COLO668 (cell line): ENCODE results near the gene DGAT2.

Experiments
- DNase-seq: peaks from one replicate; lab custom pipeline; 2025; ENCODE audit not compliant: unreplicated experiment; lab: John Stamatoyannopoulos, UW

Gene DGAT2

GRCh38 chr11:75823415-75823814 lies 54.8 kb downstream of the DGAT2 start:
- DNase-seq: no peak

DNA sequence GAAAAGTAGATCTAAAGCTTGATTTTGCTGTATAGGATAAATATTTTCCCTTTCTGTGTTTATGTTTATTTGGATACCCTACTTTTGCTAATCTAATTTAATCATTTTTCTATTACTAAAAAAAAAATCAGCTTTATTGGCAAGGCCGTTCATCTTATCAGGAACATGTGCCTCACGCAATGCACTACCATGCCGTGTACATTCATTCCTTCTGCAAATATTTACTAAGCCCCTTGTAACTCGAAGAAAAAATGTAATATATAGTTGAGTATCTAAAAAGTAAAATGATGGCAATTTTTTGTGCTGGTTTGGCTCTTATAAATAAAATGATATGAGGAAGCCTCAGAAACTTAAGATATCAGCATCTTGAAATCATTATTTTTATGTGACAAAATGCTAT lies 55.4 kb downstream of the DGAT2 start:
- DNase-seq: no peak

DNA sequence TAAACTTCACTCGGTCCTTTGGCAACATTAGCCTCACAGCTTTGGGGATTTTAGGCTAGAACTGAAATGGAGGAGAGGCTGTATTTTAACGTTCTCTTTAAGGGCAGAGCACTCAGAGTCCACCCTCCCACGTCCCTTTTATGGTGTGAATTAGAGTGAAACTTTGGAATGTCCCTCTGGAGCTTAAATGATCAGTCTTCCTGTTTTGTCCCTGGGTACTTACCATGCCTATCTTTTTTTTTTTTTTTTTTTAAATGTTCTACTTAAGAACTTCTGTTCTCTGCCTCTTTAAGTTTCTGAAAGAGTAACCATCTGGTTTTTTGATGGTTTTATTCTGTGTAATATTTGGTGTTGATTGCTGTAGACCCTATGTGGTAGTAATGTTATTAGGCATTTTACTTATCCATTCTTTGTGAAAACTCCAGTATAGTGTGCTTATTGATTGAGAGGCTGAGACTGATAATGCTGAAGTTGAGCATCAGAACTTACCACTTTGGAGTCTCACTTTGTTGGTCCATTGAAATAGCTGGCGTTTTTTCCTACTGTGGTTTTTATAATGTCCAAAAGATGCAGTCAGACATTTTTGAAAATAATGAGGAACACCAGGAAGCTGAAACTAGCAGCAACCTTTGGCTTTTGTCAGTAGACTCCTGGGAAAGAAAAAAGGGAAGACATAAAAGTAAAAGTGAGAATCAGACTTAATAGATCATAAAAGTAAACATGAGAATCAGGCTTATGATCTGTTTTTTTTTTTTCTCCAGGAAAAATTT lies 58.1 kb downstream of the DGAT2 start:
- DNase-seq: no peak

DNA sequence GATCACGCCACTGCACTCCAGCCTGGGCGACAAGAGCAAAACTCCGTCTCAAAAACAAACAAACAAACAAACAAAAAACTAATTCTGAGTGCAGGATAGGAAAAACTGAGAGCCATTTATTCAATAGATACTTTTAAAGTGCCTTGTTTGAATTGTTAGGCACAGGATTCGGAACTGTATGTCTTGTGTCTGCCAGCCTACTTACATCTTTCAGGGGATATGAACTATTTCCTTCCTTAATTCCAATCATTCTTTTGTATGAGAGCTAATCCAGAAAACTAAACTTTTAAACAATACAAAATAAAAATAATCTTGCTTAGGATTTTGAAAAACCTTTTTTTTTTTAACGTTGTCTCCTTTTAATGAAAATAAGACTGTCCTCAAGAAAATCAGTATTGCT lies 59.0 kb downstream of the DGAT2 start:
- DNase-seq: no peak

DNA sequence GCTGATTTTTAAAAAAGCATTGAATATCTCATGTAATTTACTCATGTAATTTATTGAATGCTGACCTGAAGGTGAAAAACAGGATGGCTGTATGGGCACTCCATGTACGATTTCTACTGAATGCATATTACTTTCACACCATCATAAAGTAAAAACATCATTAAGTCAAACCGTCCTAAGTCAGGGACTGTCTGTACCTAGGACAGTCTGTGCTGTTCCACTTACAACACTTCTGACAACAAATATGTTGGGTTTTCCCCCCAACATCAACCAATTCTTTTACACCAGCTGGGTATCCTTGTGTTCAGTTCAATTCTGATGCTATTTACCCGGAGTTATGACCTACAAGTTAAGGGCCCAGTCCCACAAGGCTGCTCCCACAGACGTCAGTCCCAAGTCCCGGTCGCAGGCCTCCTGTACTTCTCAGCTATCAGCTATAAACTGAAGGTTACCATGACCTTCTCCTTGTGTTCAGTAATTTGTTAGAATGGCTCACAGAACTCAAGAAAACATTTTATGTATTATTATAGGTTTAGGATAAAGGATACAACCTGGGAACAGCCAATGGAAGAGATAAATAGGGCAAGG lies 63.4 kb downstream of the DGAT2 start:
- no peak for DNase-seq

DNA sequence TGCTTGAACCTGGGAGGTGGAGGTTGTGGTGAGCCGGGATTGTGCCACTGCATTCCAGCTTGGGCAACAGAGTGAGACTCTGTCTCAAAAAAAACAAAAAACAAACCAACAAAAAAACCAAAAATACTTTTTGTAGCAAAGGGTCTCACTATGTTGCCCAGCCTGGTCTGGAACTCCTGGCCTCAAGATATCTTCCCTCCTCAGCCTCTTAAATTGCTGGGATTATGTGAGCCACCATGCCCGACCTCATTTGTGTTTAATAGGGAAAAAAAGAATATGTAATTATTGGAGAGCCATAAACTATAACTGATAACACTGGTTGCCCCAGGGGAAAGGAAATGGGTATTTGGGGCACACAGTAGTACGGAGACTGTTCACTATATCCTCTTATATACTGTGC lies 66.2 kb downstream of the DGAT2 start:
- DNase-seq: no peak

GRCh38 chr11:75836417-75836816 lies 67.8 kb downstream of the DGAT2 start:
- no peak for DNase-seq

DNA sequence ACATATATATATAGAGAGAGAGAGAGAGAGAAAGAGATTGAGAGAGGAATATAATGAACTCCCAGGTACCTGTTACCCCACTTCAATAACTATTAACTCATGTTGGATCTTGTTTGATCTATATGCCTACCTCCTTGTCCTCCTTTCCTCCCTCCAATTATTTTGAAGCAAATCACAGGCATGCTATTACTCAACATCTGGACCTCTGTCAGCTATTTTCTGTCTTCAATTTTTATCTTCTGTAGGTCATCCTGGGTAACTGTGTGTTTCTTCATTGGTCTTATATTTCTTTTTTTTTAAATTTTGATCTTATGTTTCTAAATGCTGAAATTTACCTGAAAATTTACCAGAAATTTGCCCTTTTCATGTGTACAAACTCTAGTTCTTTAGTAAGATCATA lies 71.3 kb downstream of the DGAT2 start:
- DNase-seq: no peak

GRCh38 chr11:75840522-75840921 lies 71.9 kb downstream of the DGAT2 start:
- no peak for DNase-seq

DNA sequence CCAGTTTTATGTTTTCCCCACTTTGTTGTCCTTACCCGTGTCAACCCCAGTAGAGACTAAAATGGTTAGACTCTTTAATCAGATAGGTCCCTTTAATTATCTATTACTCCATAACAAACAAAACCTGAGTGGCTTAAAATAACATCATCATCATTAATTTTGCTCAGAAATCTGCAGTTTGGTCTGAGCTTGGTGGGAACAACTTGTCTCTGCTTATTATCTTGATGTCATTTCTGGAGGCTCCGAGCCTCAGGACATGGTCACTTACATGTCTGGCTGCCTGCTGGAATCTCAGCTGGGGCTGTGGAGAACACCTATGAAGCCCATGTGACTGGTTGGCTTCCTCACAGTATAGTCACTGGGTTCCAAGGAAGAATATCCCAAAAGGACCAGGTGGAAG lies 73.2 kb downstream of the DGAT2 start:
- DNase-seq: no peak

DNA sequence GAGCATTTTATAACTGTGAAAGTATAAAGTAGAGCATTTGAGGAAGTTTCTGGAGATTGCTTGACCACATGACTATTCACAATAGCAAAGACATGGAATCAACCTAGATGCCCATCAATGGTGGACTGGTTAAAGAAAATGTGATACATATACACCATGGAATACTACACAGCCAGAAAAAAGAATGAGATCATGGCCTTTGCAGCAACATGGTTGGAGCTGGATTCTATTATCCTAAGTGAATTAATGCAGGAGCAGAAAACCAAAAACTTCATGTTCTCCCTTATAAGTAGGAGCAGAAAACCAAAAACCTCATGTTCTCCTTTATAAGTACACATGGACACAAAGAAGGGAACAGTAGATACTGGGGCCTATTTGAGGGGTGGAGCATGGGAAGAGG lies 76.7 kb downstream of the DGAT2 start:
- no peak for DNase-seq

- DNase-seq: no peak
Measured at GRCh38 chr11:75849894-75850293, 81.3 kb downstream of the DGAT2 start.

DNA sequence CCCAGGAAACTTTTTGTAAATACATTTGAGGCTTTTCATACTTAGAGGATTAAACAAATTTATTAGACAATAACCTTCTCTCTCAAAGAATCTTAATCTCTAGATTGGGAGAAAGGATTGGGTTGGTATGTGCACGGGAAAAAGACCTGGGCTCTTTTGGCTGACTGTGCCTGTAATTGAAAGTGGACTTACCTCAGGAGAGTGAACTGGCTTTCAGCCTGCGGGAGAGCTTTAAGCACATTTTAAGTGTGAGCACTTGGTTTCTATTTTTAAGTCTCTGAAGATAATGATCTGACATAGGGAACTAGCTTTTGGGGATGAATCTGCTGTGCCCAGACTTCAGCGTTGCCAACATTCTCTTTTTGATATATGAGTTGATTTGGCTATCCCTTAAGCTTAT lies 82.2 kb downstream of the DGAT2 start:
- DNase-seq: no peak
